Spleen (tissue), 7 donors: Measurements from ENCODE around the gene PIGU.

Source experiments
- POLR2A ChIP-seq, 3 donors: fragments of 450-650 bp; IDR thresholded peaks; one replicate each; pipeline ENCODE4 v1.5.1; 2017; ENCODE audit warnings: antibody characterized with exemption in 3 of 3, mild to moderate bottlenecking in 1 of 3
- TF ChIP-seq, protein P1 (sequence below), 11 experiments: fragments of 200-600 bp in 7 of 11; fragments of 450-650 bp in 4 of 11; sonication (generic) in 4 of 11; IDR thresholded peaks in 8 of 11; conservative IDR thresholded peaks in 3 of 11; 1 replicate in 7 of 11; 2 replicates in 4 of 11; pipeline versions ENCODE4 v1.4.0 to v1.8.0; 2016 to 2021; ENCODE audit warnings: antibody characterized with exemption in 11 of 11, inconsistent platforms in 4 of 11, mild to moderate bottlenecking in 1 of 11
- donor health status: DM: no; HTN: no; CAD: no; lungs with moderate emphysema.
- donor health status: DM: no; HTN: no; CAD: no.
- donor health status: DM: no; HTN: no; CAD: no.

DNA sequence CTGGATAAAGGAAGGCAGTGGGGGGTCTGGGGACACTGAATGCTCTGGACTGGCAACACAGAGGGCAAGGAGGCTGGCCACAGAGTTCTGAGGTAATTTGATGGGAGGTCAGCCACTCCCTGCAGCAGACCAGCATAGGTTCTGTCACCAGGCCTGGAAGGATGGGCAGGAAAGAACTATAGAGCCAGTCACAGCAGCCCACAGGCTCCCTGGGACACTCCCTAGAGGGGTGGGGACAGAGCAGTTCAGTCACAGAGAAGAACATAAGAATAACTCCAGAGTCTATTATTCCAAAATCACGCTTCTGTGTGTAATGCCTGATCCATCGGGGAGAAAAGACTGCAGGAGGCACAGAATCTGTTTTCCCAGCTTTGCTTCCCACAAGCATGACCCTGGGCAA is 141.0 kb downstream of the PIGU start:
- TF ChIP-seq, protein P1, sequence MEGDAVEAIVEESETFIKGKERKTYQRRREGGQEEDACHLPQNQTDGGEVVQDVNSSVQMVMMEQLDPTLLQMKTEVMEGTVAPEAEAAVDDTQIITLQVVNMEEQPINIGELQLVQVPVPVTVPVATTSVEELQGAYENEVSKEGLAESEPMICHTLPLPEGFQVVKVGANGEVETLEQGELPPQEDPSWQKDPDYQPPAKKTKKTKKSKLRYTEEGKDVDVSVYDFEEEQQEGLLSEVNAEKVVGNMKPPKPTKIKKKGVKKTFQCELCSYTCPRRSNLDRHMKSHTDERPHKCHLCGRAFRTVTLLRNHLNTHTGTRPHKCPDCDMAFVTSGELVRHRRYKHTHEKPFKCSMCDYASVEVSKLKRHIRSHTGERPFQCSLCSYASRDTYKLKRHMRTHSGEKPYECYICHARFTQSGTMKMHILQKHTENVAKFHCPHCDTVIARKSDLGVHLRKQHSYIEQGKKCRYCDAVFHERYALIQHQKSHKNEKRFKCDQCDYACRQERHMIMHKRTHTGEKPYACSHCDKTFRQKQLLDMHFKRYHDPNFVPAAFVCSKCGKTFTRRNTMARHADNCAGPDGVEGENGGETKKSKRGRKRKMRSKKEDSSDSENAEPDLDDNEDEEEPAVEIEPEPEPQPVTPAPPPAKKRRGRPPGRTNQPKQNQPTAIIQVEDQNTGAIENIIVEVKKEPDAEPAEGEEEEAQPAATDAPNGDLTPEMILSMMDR (IDR thresholded peaks at IDR 0.05 in 8 of 11, conservative IDR thresholded peaks at IDR 0.05 in 3 of 11), result no peak
- no peak for TF ChIP-seq POLR2A (IDR thresholded peaks at IDR 0.05)
